Mammary epithelial cell (primary cell): ENCODE results near the gene RBM4B.

Experiments used
- EZH2 ChIP-seq: IDR thresholded peaks from 2 replicates; pipeline ENCODE4 v1.6.1; 2012; ENCODE audit warnings: low read length, inconsistent platforms, borderline replicate concordance
- TF ChIP-seq, protein P1 (sequence below), 2 donors: IDR thresholded peaks in 1 of 2; conservative IDR thresholded peaks in 1 of 2; 2 replicates each; pipeline ENCODE4 v1.5.1; 2011 to 2012; ENCODE audit warnings: inconsistent platforms in 2 of 2, low read length in 2 of 2, mild to moderate bottlenecking in 2 of 2, control low read depth in 1 of 2, low read depth in 1 of 2; ENCODE audit not compliant: insufficient read depth in 1 of 2; ENCODE audit errors: extremely low read depth in 1 of 2

DNA sequence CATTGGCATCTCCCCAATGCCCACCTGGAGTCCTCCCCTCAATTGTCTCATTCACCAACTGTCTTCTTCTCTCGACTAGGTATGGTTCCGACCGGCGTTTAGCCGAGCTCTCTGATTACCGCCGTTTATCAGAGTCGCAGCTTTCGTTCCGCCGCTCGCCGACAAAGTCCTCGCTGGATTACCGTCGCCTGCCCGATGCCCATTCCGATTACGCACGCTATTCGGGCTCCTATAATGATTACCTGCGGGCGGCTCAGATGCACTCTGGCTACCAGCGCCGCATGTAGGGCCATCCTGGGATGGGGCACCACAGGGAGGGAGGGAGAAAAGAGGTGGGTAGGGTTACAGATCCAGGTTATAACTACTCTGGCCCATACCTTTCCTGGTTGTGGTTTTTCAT, 51.3 kb downstream of the RBM4B start:
- TF ChIP-seq, protein P1, sequence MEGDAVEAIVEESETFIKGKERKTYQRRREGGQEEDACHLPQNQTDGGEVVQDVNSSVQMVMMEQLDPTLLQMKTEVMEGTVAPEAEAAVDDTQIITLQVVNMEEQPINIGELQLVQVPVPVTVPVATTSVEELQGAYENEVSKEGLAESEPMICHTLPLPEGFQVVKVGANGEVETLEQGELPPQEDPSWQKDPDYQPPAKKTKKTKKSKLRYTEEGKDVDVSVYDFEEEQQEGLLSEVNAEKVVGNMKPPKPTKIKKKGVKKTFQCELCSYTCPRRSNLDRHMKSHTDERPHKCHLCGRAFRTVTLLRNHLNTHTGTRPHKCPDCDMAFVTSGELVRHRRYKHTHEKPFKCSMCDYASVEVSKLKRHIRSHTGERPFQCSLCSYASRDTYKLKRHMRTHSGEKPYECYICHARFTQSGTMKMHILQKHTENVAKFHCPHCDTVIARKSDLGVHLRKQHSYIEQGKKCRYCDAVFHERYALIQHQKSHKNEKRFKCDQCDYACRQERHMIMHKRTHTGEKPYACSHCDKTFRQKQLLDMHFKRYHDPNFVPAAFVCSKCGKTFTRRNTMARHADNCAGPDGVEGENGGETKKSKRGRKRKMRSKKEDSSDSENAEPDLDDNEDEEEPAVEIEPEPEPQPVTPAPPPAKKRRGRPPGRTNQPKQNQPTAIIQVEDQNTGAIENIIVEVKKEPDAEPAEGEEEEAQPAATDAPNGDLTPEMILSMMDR (conservative IDR thresholded peaks at IDR 0.05 in 1 of 2, IDR thresholded peaks at IDR 0.05 in 1 of 2; ENCODE audit: extremely low read depth in 1 of 2, insufficient read depth in 1 of 2, low read depth in 1 of 2, low read length in 2 of 2), result no peak
- TF ChIP-seq EZH2, result no peak
